Tibial nerve (tissue), 4 donors: ENCODE results near the gene BIVM. TPM values are rescaled to one million over a fixed set of nuclear protein-coding genes. Genes with fewer than 3 reads are reported as not detected.

Experiments used
- total RNA-seq, 4 donors: library from RNA; depleted of rRNA; stranded (reverse); fragments of >200 nt; gene quantifications; one replicate each; pipeline ENCODE4 v1.1.0, GENCODE V29; 2016

BIVM gene
- total RNA-seq, 4 donors from 2014 or later = 11.8 to 33.5 (median 19.1) TPM

Other genes with a start within 250 kb of the BIVM start
- 10 to 100 TPM; 37.8 to 47.5 (median 43.9) TPM for gene TPP2, start 202.1 kb upstream of the BIVM start, total RNA-seq
- not detected for gene METTL21C, start 104.1 kb upstream of the BIVM start, total RNA-seq
- 10 to 100 TPM in 1 of 4 donors, 1 to 10 TPM in 3; 4.7 to 16.0 (median 6.1) TPM for gene TEX30, start 25.3 kb upstream of the BIVM start, total RNA-seq
- 1 to 10 TPM; 4.5 to 6.6 (median 6.0) TPM for gene POGLUT2, start 143 bp upstream of the BIVM start, total RNA-seq
- 100 to 1,000 TPM in 2 of 4 donors, 10 to 100 TPM in 2; 47.1 to 113 (median 85.1) TPM for gene ERCC5, start 46.9 kb downstream of the BIVM start, total RNA-seq